GM12878 (cell line): ENCODE measurements around the gene FNIP1.

Experiments used
- KDM1A ChIP-seq: fragments of 200-600 bp; sonication (generic); IDR thresholded peaks from 2 replicates; pipeline ENCODE4 v1.6.1; 2016; ENCODE audit warnings: borderline replicate concordance
- KLF5 ChIP-seq: fragments of 450-650 bp; IDR thresholded peaks from 2 replicates; pipeline ENCODE4 v1.6.1; 2014; ENCODE audit warnings: mild to moderate bottlenecking; ENCODE audit not compliant: partially characterized antibody

- TF ChIP-seq KDM1A (no peak), KLF5 (no peak)
These were observed 30.1 kb downstream of the FNIP1 start for GRCh38 chr5:131766689-131767088.
